C4-2B (cell line): ENCODE results near the gene IL26.

Experiments used
- ZFX ChIP-seq: fragments of 450-650 bp; IDR thresholded peaks from 2 replicates; pipeline ENCODE4 v1.6.1; 2017
- TF ChIP-seq, protein P1 (sequence below): fragments of 450-650 bp; conservative IDR thresholded peaks from 2 replicates; pipeline ENCODE4 v1.5.1; 2017; ENCODE audit warnings: mild to moderate bottlenecking

GRCh38 chr12:68272732-68273131 lies 47.1 kb upstream of the IL26 start:
- TF ChIP-seq, protein P1, sequence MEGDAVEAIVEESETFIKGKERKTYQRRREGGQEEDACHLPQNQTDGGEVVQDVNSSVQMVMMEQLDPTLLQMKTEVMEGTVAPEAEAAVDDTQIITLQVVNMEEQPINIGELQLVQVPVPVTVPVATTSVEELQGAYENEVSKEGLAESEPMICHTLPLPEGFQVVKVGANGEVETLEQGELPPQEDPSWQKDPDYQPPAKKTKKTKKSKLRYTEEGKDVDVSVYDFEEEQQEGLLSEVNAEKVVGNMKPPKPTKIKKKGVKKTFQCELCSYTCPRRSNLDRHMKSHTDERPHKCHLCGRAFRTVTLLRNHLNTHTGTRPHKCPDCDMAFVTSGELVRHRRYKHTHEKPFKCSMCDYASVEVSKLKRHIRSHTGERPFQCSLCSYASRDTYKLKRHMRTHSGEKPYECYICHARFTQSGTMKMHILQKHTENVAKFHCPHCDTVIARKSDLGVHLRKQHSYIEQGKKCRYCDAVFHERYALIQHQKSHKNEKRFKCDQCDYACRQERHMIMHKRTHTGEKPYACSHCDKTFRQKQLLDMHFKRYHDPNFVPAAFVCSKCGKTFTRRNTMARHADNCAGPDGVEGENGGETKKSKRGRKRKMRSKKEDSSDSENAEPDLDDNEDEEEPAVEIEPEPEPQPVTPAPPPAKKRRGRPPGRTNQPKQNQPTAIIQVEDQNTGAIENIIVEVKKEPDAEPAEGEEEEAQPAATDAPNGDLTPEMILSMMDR = no peak
- TF ChIP-seq ZFX = no peak
